Activated CD8-positive, alpha-beta memory T cell treated with anti-CD3 and anti-CD28 coated beads for 48 hours (primary cell): Measurements from ENCODE around the gene COL9A3.

Experiments
- DNase-seq, 3 experiments: peaks; one replicate each; pipeline ENCODE4 v3.0.0-alpha.2; 2020; ENCODE audit warnings: low read depth in 2 of 3, low spot score in 2 of 3

Gene COL9A3

DNA sequence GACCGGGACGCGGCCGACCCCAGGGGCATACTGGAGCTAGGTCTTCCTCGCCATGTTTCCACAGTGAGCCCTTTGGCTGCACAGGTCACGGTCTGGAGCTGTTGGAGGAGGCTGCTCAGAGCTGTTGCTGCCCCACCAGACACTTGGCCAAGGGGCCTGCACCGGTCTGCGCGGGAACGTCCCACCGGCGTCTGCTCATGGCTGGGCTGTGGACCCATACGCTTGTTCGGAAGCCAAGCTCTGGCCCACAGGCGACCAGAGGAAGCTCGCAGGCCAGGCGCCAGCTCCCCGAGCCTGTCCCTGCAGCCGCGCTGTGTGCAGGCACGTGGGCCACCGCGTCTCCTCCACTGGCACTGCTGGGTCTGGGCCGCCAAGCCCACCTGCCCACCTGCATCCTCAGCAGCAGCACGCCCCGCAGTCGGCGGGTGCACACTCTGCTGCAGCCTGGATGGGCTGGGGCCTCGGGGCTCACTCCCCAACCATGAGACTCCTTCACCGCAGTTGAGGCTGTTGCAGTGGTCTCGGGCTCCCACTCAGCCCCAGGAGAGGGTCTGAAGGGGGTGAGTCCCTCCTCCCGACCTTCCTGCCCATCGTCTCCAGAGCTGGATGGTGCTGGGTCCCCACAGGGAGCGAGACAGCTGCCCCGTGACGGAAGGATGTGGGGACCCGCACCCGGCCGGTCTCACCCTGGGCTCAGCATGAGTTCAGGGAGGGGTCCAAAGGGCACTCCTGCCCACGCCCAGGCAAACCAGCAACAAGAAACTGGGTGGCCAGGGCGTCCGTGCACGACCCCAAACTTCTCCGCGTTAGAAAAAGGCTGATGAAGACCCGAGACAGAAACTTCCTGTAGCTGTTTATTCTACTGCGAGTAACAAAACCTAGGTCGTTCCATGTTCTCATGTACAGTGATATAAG lies 60.3 kb downstream of the COL9A3 start:
- no peak for DNase-seq

DNA sequence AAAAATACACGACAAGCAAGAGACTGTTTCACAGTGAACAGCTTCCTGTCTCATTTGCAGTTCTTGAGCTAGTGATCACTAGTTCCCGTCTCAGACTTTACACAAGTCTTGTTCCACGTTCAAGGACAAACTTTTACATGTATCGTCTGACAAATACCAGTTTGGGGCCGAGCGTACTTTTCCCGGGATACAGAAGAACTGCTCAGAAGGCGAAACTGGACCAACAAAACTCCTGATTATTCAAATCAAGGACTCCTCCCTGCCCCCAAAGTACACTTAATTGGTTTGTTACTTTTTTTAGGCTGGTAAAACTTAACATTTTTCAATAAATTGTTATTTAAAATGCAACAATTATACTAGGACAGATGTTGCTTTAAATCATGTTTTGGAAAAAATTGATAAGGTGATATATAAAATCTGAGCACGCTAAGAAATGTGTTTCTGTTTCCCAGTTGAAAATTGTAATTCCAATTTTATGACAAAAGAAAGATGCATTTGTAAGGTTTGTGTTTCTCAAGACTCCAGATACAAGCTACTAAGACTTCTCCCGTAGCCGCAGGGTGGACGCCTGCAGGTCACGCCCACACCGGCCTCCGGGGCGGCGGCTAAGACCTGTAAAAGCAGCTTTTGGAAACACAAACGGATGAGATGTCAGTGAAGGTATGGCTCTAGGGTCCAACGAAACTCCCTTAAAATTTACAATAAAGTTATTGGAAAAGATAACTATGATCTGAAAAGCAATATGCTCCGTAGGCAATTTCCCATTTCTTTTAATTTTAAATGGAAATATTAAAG lies 61.6 kb downstream of the COL9A3 start:
- DNase-seq, result no peak

DNA sequence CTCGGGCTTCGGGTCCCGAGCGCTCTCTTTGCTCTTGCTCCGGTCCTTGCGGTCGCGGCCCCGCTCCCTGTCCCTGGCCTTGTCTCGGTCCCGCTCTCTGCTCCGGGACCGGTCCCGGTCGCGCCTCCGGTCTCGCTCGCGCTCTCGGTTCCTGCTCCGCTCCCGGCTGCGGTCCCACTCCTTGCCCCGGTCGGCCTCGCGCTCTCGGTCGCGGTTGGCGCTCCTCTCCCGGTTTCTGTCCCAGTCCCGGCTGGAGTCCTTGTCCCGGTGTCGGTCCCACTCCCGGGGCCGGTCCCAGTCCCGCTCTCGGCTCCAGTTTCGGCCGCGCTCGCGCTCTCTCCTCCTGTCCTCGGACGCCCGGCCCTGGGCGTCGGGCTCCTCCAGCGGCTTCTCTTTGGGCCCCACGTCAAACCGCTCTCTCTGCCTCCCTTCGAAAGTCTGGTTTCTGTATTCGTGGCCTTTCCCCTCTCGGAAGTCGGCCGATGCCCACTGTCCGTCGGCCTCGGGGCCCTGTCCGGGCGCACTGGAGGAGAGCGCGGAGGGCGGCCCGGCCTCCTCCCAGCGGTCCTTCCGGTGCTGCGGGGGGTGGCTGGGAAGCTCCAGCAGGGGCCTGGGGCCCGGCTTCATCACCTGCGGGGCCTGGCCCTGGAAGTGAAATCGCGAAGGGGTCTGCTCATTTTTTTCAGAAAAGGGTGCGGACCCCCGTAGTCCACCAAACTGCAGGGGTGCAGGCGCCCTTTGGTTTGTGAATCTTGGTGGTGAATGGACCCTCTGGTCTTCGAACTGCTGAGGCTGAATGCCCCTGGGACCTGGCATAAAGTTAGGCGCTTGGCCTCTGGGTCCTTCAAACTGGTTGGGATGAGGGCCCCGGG lies 62.7 kb downstream of the COL9A3 start:
- DNase-seq, result no peak

DNA sequence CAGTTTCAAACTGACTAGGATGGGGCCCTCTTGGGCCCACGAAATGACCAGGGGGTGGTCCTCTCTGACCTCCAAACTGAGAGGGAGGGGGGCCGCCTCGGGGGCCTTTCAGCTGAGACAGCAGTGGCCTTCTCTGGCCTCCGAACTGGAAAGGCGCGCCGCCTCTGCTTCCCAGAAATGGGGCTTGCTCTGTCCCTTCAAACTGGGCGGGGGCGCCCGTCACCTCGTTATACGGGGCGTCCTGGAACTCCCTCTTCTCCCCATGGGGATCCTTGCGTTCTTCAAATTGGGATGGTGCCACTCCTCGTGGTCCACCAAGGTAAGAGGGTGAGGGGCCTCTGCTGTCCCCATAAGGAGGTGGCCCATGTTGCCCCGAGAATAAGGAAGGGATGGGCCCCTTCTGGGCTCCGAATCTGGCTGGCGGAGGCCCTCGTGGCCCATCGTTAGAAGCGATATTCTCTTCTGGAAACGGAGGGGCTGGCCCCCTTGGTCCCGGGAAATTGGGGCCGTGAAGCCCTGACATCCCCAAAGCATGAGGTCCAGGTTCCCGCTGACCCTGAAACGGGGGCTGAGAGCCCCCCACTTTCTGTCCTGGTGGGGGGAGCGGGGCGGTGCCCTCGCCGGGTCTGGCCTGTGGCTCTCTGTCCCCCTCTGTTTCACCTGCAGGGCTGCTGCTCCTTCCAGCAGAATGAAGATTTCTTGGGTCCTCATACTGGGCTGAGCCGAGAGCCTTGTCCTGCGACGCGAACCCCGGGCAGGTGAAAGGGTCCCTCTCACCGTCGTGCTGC lies 63.5 kb downstream of the COL9A3 start:
- no peak for DNase-seq

DNA sequence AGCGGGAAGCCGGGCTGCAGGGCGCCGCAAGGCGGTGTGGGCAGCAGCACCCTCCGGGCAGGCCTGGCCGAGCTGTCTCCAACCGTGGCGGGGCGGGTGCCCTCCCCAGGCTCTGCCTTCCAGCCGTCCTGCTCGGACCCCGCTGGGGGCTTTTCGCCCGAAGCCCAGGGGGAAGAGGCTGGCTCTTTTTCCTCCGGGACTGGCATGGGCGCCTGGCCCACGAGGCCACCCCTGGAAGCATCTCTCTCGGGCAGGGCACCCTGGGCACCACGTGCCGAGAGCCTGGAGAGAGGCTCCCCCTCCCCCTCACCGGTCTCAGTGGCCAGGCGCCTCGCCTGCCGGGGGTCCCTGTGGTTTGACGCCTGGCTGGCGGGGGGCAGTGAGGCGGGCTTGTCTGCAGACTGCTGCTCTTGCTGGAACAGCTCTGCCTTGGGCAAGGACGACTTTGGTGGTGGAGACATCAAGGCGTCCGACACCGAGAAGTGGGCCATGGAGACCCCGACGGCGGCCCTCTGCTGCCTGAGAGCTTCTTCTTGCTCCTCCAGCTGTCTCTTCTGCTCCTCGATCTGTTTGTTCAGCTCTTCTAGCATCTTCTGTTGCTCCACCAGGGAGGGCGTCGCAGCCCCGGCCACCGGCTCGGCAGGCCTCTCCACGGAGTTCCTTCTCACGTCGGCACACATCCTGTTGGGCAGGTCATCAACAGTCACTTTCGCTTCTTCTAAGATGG lies 64.2 kb downstream of the COL9A3 start:
- no peak for DNase-seq

DNA sequence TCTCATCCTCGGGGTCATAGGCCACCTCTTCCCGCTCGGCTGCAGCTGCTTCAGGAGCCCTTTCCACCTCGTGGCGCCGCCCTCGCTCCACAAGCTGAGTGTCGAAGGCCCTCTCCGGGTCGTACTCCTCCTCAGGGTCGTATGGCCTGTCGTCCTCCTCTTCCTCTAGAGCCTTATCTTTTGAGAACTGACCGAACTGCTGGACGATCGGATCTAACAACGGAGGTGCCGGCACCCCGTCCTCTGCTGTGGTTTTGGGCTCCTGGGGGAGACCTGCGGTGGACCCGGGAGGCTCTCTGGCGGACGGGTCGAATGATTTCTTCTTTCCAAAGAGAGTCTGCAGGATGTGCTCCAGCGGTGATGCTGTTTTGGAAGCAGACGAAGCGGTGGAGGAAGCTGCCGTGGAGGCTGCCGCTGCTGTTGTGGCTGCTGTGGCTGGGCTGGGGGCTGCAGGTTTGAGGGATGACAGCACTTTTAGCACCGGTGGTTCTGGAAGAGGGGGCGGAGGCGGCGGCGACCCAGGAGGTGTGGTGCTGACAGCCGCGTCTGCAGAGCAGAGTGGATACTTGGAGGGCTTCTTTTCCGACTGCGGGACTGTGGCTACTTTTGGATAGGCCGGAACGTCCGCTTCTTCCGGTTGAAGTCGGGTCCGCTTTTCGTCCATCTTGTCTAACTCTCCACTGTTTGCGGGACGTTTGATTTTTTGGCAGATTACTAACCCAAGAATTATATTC lies 65.0 kb downstream of the COL9A3 start:
- DNase-seq, result no peak

DNA sequence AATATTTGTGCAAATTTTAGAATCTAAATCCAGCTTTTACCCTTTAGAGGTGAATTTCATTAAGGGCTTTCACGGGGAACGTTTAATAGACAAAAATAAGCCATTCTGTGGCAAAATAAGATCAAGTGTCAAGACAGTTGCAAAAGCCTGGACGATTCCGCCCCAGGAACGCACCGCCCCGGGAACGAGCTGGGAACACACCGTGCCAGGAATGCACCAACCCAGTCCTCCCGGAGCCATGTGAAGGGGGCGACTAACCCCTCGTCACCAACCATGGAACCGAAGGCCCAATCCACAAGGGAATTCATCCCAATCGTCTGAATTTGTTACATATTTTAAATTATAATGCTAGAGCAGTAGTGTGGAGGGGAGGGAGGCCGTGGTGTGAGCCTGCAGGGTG lies 65.6 kb downstream of the COL9A3 start:
- no peak for DNase-seq

DNA sequence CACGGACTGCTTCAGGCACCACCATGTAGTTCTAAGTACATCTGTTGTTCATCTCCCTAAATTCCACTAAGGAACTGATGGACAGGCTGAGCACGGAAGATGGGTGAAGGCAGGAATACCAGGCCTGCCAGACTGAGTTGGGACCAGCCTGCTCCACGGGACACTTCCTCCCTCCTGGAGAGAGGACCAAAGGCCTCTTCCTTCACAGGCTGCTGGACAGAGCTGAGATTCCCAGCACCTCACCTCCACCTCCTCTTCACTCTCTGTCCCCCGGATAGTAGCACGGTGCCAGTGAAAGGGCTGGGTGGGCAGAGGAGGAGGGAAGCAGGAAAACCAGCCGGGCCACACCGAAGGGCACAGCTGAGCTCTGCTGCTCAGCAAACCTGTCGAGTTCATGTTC lies 67.7 kb downstream of the COL9A3 start:
- no peak for DNase-seq

DNA sequence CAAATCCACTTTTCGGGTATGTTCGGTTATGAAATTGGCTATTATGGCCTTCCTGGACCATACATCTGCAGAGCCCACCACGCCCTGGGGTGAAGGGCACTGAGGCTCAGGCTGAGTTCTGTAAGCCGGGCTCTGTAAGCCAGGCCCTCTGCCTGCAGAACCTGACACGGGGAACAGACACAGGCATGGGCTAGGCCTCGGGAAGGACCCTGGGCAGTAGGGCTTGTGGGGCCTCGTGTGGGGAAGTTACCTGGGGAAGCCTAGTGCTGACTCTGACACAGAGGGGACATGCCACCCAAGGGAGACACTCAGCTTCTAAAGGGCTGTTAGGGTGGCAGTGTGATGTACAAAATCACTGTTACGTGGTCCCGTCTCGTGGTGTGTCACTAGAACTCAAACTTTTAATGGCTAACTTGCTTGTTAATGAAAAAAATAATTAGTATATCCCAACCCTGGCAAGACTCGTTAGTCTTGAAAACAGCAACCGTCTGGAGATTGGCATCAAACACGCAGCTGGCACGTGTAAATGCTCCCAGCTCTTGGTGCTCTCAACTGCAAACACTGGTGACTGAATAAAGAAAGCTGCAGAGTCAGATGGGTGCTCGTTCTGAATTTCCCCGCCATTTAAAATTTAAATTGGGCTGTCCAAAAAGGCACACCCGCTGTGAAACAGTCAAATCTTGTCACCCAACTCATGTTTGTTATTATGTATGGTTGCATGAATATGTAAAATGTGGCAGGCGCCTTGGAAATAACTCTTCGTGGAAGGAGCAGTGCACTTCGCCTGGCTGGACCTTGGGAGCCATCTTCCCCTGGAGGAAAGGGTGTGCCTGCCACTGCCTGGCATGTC lies 68.4 kb downstream of the COL9A3 start:
- DNase-seq, result no peak

DNA sequence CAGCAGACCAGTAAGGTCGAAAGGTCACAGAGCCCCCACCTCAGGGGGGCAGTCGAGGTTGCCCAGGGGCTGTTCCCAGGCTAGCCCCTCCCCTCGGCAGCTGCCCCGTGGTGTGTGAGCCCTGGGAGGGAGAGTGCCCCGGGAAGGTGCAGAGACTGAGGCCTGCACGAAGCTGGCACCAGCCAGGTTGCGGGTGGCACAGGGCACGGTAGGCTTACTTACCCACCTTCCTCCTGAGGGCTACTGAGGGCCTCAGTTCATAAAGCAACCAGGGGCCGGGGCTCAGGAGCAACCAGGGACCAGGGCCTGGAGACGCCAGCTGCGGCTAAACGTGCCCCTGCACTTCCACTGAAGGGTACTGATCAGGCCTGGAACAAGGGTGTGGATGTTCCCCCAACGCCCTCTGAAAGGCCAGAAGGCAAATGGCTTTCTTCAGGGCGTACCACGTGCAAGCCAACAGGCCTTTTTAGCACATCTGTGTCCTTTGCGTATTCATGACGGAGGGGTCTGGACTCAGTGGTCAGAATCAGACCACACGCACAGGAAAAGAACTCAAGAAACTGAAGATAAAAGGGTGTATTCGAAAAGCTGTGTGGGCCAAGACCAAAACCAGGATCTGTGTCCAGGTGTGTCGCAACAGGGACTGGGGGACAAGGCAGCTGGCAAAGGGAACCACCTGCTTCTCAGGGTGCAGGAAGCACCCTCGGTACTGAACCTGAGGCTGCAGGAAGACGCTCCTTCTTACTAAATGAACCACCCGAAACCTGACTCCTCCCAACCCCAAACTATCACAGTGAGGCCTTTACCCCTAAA lies 69.3 kb downstream of the COL9A3 start:
- DNase-seq, result no peak

DNA sequence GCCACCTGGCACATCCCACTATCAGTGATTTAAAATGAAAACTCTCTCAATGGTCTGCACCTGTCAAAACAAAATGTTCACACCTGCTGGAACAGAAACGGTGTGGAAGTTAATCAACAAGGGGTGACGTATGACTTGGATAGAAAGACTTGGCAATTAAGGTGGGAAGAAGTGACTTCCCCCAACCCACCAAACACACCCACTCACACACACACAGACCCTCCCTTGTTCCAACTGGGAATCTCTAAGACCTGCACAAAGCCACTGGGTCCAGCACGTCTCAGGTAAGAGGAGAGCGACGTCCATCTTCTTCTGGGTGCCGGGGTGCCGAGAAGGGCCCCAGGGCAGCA lies 69.8 kb downstream of the COL9A3 start:
- DNase-seq, result no peak

DNA sequence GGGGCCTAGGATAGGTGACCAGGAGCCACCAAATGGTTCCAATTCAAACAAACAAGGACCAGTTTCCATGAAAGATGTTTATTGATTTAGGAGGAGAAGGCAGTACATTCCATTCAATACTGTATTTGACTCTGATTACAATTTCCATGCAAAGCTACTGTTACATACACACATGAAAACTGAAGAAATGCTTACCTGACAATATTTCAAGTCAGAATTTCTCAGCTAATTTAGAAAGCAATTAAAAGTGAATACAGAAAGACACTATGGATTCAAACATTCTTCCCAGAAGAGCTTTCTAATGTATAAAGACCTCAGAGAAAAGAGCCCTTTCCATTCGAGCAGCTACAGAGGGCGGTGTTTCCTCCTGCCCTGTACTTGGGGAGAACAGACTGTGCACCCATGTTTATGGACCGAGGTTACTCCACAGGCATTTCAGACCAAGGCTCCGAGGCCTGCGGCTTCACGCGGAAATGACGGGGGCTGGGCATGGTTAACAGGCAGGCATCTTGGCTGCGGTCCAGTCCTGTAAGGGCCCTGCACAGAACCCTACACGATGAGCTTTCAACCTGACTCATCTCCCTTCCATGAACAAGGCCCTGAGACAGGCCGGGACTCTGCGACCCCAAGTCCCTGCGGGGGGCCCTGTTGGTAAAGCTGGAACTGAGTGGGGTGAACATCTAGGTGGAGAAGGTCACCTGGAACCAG lies 70.5 kb downstream of the COL9A3 start:
- no peak for DNase-seq

DNA sequence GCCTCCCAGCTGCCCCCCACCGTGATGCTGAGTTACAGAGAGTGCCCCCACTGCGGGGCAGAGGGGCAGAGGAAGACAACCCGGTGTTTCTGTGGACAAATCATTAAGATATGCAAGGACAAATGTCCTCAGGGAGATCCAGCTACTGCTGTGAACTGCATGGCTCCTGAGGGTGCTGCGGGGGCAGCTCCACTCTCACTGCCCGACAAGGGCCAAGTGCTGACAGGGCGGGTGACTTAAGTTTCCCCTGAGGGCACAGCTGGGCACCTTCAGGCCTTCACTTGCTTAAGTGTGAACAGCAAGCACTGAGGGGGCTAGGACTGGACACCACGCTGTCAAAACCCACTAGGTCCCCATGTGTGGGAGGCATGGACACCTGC lies 71.0 kb downstream of the COL9A3 start:
- no peak for DNase-seq

DNA sequence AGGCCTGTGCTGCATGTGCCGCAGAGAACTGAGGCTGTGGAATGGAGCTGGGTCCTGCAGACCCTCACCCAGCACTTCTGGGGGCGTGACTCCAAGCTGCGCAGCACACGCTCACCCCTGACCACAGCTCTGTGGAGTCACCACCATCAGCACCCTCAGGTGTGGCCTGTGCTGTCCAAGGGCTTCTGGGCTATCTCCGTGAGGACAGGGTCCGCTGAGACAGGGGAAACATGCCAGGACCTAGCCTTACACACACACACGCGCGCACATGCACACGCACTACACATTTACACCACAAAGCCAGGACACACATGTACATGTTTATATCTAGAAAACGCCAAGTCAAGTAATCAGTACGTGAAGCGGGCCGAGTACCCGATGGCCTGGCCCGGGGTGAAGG lies 71.6 kb downstream of the COL9A3 start:
- DNase-seq, result no peak

DNA sequence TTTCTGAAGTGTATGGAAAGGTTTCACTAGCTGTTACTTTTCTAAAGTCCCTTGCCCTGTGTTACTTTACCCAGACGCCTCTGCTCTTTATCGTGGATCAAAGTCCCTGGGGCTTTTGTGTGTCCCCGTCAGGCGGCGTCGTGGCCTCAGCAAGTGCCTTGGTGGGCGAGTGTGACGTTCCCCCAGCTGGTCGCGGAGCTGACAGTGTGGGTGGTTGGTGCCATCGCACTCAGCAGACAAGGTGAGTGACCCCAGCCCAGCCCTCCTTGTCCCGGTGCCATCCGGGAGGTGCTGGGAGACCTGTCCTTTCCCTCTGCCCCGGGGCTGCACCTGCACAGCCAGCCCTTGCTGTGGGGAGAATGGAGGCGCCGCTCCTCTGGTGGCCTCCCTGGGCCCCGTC lies 72.1 kb downstream of the COL9A3 start:
- no peak for DNase-seq

DNA sequence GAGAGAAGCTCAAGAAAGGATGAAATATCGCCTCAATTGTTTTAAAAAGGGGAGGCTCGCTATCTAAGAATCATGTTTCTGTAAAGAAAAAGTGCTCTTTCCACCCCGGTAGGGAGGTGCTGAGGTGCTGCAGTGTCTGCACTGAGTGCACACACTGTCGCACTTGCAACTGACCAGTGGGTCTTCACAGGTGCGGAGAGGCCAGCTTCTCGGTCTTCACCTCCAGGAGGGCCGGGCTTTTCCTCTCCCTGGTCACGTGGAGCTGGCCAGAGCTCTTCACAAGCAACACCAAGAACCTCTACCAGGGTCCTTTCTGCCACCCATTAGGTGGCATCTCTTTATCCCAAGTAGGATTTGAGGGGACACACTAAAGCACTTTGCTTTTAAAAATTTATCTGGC lies 72.6 kb downstream of the COL9A3 start:
- DNase-seq, result no peak

DNA sequence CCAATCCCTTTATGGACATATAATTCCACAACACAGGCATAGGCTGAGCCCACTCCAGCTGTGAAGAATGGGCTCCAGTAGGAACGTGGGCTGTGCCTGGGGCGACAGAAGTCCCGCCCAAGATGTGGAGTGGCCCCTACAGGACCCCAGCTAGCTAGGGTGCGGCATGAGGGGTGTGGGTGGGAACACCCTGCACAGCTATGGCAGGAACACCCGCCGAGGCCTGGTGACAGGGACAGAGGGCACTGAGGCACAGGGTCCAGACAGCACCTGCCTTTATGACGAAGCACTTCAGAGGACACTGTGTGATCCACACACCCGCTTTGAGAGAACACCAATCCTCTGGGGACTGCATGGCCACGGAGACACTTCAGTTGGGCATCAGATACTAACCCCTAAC lies 73.0 kb downstream of the COL9A3 start:
- no peak for DNase-seq
